Vagina (tissue), 2 donors: ENCODE data around the gene PAM16.

Experiments used
- POLR2A ChIP-seq, 2 donors: fragments of 450-650 bp; IDR thresholded peaks; one replicate each; pipeline ENCODE4 v1.6.1; 2017; ENCODE audit warnings: antibody characterized with exemption in 2 of 2, mild to moderate bottlenecking in 2 of 2, moderate library complexity in 2 of 2
- POLR2AphosphoS5 ChIP-seq, 2 donors: sonication (generic); formaldehyde crosslinking; IDR thresholded peaks; one replicate each; pipeline ENCODE4 v1.9.0; 2017; ENCODE audit warnings: antibody characterized with exemption in 2 of 2, mild to moderate bottlenecking in 2 of 2, low read depth in 1 of 2; ENCODE audit not compliant: insufficient read depth in 1 of 2
- TF ChIP-seq, protein P1 (sequence below), 3 experiments: fragments of 450-650 bp in 2 of 3; fragments of 200-600 bp in 1 of 3; sonication (generic) in 1 of 3; IDR thresholded peaks; one replicate each; pipeline ENCODE4 v1.5.1; 2017 to 2019; ENCODE audit warnings: antibody characterized with exemption in 3 of 3, mild to moderate bottlenecking in 2 of 3, moderate library complexity in 2 of 3

DNA sequence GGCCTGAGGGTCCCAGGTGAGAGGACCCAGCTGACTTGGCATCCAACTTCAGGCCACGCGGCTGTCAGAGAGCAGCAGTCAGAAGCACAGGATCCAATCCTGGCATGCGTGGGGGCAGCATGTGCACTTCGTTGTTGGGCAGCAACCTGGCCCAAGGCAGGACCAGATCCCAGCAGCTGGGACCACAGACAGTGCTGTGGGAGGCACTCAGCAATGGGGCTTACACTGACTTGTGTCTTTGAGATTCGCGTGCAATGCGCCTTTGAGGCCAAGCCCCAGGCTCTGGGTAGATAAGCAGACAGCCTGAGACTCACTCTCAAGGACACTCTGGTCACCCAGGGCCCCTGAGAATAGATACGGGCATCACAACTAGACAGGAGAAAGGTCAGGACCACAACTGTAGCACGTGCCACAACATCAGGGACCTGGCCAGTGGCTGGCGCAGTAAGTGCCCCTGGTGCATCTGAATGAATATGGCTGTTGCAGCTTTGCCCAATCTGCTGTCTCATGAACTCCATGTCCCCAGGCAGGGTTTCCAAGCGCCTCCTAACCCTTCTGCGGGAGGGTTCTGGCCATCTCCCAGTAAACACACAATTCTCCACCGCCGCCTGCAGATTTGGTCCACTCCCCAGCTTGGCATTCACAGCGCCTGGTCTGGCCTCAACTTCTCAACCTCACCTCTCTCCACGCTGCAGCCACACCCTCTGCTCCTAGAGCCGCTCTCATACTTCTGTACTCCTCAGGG lies 3.2 kb downstream of the PAM16 start:
- TF ChIP-seq, protein P1, sequence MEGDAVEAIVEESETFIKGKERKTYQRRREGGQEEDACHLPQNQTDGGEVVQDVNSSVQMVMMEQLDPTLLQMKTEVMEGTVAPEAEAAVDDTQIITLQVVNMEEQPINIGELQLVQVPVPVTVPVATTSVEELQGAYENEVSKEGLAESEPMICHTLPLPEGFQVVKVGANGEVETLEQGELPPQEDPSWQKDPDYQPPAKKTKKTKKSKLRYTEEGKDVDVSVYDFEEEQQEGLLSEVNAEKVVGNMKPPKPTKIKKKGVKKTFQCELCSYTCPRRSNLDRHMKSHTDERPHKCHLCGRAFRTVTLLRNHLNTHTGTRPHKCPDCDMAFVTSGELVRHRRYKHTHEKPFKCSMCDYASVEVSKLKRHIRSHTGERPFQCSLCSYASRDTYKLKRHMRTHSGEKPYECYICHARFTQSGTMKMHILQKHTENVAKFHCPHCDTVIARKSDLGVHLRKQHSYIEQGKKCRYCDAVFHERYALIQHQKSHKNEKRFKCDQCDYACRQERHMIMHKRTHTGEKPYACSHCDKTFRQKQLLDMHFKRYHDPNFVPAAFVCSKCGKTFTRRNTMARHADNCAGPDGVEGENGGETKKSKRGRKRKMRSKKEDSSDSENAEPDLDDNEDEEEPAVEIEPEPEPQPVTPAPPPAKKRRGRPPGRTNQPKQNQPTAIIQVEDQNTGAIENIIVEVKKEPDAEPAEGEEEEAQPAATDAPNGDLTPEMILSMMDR (IDR thresholded peaks at IDR 0.05): no peak
- TF ChIP-seq POLR2A (IDR thresholded peaks at IDR 0.05) (no peak), POLR2AphosphoS5 (IDR thresholded peaks at IDR 0.05; ENCODE audit: insufficient read depth in 1 of 2, low read depth in 1 of 2) (no peak)
